ENCODE measurements around the gene CHST3. TPM values are rescaled to one million over a fixed set of nuclear protein-coding genes. Genes with fewer than 3 reads are reported as not detected.

Gene CHST3
- total RNA-seq, 1 experiment from 2014 or later = 44.6 TPM

- no peaks in the 10 kb centered on the region for H3K36me3 ChIP-seq (ENCODE audit: control insufficient read depth, insufficient read depth, low read length)
- ChIA-PET POLR2A (no interaction called here), CTCF (no interaction called here)
- intact Hi-C loops (cut with micrococcal nuclease; ENCODE audit: unreplicated experiment) (no loop called here), in situ Hi-C loops (cut with HindIII; ENCODE audit: low pct_unique_long_range_greater_than_20kb, low sequenced_read_pairs) (no loop called here)
- DNase-seq (ENCODE audit: low read depth, low spot score) = no peak
- no peak for TF ChIP-seq POLR2AphosphoS5 (IDR thresholded peaks at IDR 0.05; ENCODE audit: low read depth, low read length)
- TF ChIP-seq TCF7L2 (IDR thresholded peaks at IDR 0.05; ENCODE audit: low read depth, low read length) = no peak
- no peak for TF ChIP-seq REST (IDR thresholded peaks at IDR 0.05; ENCODE audit: insufficient read depth in 1 of 2, low read depth in 2 of 2, low read length in 1 of 2)
- TF ChIP-seq, protein P1, sequence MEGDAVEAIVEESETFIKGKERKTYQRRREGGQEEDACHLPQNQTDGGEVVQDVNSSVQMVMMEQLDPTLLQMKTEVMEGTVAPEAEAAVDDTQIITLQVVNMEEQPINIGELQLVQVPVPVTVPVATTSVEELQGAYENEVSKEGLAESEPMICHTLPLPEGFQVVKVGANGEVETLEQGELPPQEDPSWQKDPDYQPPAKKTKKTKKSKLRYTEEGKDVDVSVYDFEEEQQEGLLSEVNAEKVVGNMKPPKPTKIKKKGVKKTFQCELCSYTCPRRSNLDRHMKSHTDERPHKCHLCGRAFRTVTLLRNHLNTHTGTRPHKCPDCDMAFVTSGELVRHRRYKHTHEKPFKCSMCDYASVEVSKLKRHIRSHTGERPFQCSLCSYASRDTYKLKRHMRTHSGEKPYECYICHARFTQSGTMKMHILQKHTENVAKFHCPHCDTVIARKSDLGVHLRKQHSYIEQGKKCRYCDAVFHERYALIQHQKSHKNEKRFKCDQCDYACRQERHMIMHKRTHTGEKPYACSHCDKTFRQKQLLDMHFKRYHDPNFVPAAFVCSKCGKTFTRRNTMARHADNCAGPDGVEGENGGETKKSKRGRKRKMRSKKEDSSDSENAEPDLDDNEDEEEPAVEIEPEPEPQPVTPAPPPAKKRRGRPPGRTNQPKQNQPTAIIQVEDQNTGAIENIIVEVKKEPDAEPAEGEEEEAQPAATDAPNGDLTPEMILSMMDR (IDR thresholded peaks at IDR 0.05) = no peak
- no peak for TF ChIP-seq SIN3A (IDR thresholded peaks at IDR 0.05; ENCODE audit: borderline replicate concordance, insufficient read depth, low read depth, low read length)
- H3K27ac ChIP-seq (ENCODE audit: low read length) = peak overlapping the region; percentile 44
- H3K4me1 ChIP-seq (ENCODE audit: control insufficient read depth, insufficient read depth, low read length) = peaks cover 16% of the 10 kb centered on the region
- no TSS peak for BruUV-seq (replicated peaks)
- no peak overlapping the region for H3K4me3 ChIP-seq (ENCODE audit: low read depth in 2 of 2, low read length in 2 of 2)
- ATAC-seq = no peak
- no peaks in the 10 kb centered on the region for H3K27me3 ChIP-seq (ENCODE audit: control insufficient read depth, insufficient read depth, low read length)
- H3K9me3 ChIP-seq (ENCODE audit: control insufficient read depth, insufficient read depth, low read depth, low read length) = no peaks in the 10 kb centered on the region
Observed at GRCh38 chr10:72037266-72037665, 73.1 kb downstream of the CHST3 start.

DNA sequence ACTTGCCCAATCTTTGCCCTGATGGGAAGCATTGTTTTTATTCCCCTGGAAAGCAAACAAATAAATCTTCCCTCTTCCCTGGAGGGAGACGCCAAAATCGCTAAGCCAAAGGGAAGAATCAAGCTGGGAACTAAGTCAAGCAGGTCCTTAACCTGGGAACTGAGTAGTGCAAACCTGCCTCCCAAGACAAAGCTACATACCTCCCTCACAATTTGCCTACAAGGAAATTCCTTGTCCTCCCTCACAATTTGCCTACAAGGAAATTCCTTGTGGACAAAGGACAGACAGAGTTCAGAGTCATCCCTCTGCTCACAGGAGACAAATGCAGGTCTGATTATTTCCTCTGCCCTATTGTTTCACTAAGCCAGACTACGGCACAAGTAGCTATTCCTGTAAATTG, 73.6 kb downstream of the CHST3 start:
- POLR2A ChIA-PET = interaction anchor here (0.6 kb wide), 1 partner anchor 58 kb away, joined by 5 read pairs; no protein-coding TSS in a partner anchor
- H3K27me3 ChIP-seq (ENCODE audit: control insufficient read depth, insufficient read depth, low read length) = no peaks in the 10 kb centered on the region
- H3K36me3 ChIP-seq (ENCODE audit: control insufficient read depth, insufficient read depth, low read length) = no peaks in the 10 kb centered on the region
- BruUV-seq (replicated peaks) = no TSS peak
- H3K9me3 ChIP-seq (ENCODE audit: control insufficient read depth, insufficient read depth, low read depth, low read length) = no peaks in the 10 kb centered on the region
- in situ Hi-C loops (cut with HindIII; ENCODE audit: low pct_unique_long_range_greater_than_20kb, low sequenced_read_pairs) (no loop called here), intact Hi-C loops (cut with micrococcal nuclease; ENCODE audit: unreplicated experiment) (no loop called here)
- CTCF ChIA-PET = interaction anchor here (0.6 to 1.0 kb wide), 2 partner anchors 141 to 183 kb away, joined by 3 read pairs; no protein-coding TSS in a partner anchor
- ATAC-seq = no peak
- peaks cover 16% of the 10 kb centered on the region for H3K4me1 ChIP-seq (ENCODE audit: control insufficient read depth, insufficient read depth, low read length)
- DNase-seq (ENCODE audit: low read depth, low spot score) = no peak
- TF ChIP-seq REST (IDR thresholded peaks at IDR 0.05; ENCODE audit: insufficient read depth in 1 of 2, low read depth in 2 of 2, low read length in 1 of 2) = no peak
- TF ChIP-seq SIN3A (IDR thresholded peaks at IDR 0.05; ENCODE audit: borderline replicate concordance, insufficient read depth, low read depth, low read length) = no peak
- TF ChIP-seq POLR2AphosphoS5 (IDR thresholded peaks at IDR 0.05; ENCODE audit: low read depth, low read length) = no peak
- no peak for TF ChIP-seq TCF7L2 (IDR thresholded peaks at IDR 0.05; ENCODE audit: low read depth, low read length)
- TF ChIP-seq, protein P1 (IDR thresholded peaks at IDR 0.05) = no peak
- no peak overlapping the region for H3K4me3 ChIP-seq (ENCODE audit: low read depth in 2 of 2, low read length in 2 of 2)
- peak overlapping the region; percentile 44 for H3K27ac ChIP-seq (ENCODE audit: low read length)

Measured in Panc1 (cell line).